NCI-H2107 treated with DMSO at 0.1 percent for 48 hours (cell line): ENCODE measurements around the gene CTNNA1.

Source experiments
- DNase-seq: peaks from one replicate; lab custom pipeline; 2025; ENCODE audit not compliant: unreplicated experiment; lab: John Stamatoyannopoulos, UW

Gene CTNNA1

GRCh38 chr5:138844812-138845513 is 91.7 kb downstream of the CTNNA1 start:
- DNase-seq: no peak

- no peak for DNase-seq
Observed at GRCh38 chr5:138849439-138849838, 96.2 kb downstream of the CTNNA1 start.

GRCh38 chr5:138849882-138850281 is 96.7 kb downstream of the CTNNA1 start:
- DNase-seq: no peak

GRCh38 chr5:138850865-138851435 is 97.7 kb downstream of the CTNNA1 start:
- no peak for DNase-seq

GRCh38 chr5:138853132-138853531 is 99.9 kb downstream of the CTNNA1 start:
- DNase-seq: no peak

GRCh38 chr5:138867011-138867410 is 113.8 kb downstream of the CTNNA1 start:
- DNase-seq: no peak

GRCh38 chr5:138869038-138869437 is 115.8 kb downstream of the CTNNA1 start:
- DNase-seq: no peak

GRCh38 chr5:138869763-138870500 is 116.7 kb downstream of the CTNNA1 start:
- DNase-seq: no peak

GRCh38 chr5:138870611-138871010 is 117.4 kb downstream of the CTNNA1 start:
- no peak for DNase-seq

GRCh38 chr5:138872841-138873465 is 119.7 kb downstream of the CTNNA1 start:
- no peak for DNase-seq

- no peak for DNase-seq
Observed at GRCh38 chr5:138873466-138874221, 120.4 kb downstream of the CTNNA1 start.

GRCh38 chr5:138874241-138874640 is 121.0 kb downstream of the CTNNA1 start:
- no peak for DNase-seq

GRCh38 chr5:138874771-138875551 is 121.7 kb downstream of the CTNNA1 start, which contains the start of gene LRRTM2:
Gene LRRTM2 (minus strand): TSS chr5:138875335. CDS start chr5:138874911, 424 bp downstream.
- DNase-seq: no peak

GRCh38 chr5:138875552-138875875 is 122.3 kb downstream of the CTNNA1 start:
- no peak for DNase-seq

- DNase-seq: no peak
Observed at GRCh38 chr5:138875946-138876345, 122.7 kb downstream of the CTNNA1 start.

- no peak for DNase-seq
Observed at GRCh38 chr5:138876811-138877210, 123.6 kb downstream of the CTNNA1 start.

- DNase-seq: no peak
Observed at GRCh38 chr5:138878437-138879235, 125.4 kb downstream of the CTNNA1 start.

- no peak for DNase-seq
Observed at GRCh38 chr5:138883211-138883610, 130.0 kb downstream of the CTNNA1 start.

GRCh38 chr5:138884094-138884493 is 130.9 kb downstream of the CTNNA1 start:
- no peak for DNase-seq
